GM12878 (cell line): ENCODE results near the gene CDH18. TPM values are rescaled to one million over a fixed set of nuclear protein-coding genes. Genes with fewer than 3 reads are reported as not detected.

ENCODE experiments used
- ATAC-seq: fragments of 200-7000 bp; cut with Tn5 transposase; 3 replicates; pipeline ENCODE4 v1.9.1; 2020; ENCODE audit warnings: mild to moderate bottlenecking, moderate library complexity
- BruUV-seq: library from RNA; stranded (reverse); fragments of 400-500 nt; replicated peaks from 2 replicates; lab custom pipeline; 2021; lab: Mats Ljungman, UMichigan
- CTCF ChIA-PET: fragments of 300-600 bp; sonication (Branson Sonifier 250); formaldehyde crosslinking; extraction: SDS; loops from one replicate; lab custom pipeline; 2021; ENCODE audit warnings: inconsistent platforms; lab: Yijun Ruan, JAX
- POLR2A ChIA-PET: fragments of 350-600 bp; formaldehyde crosslinking; extraction: SDS; loops from one replicate; lab custom pipeline; 2021; ENCODE audit warnings: inconsistent platforms; lab: Charles Lee
- RAD21 ChIA-PET: fragments of 300-600 bp; sonication (Branson Sonifier 250); formaldehyde crosslinking; loops from one replicate; lab custom pipeline; 2023; ENCODE audit warnings: antibody characterized with exemption; ENCODE audit not compliant: unreplicated experiment; lab: Charles Lee
- SMC1A ChIA-PET: fragments of 300-600 bp; sonication (Branson Sonifier 250); formaldehyde crosslinking; loops from one replicate; lab custom pipeline; 2023; ENCODE audit not compliant: unreplicated experiment, uncharacterized antibody; lab: Charles Lee
- DNase-seq: peaks from one replicate; pipeline ENCODE4 v3.0.0-alpha.2; 2011; ENCODE audit warnings: low read depth, low spot score
- FAIRE-seq: peaks from 3 replicates; lab custom pipeline; 2011; peaks lifted over from hg19 to GRCh38; lab: Jason Lieb, UNC
- H2AFZ ChIP-seq: 2 replicates; pipeline ENCODE4 v1.6.0; 2011; ENCODE audit warnings: low read depth, low read length, control low read depth; ENCODE audit not compliant: control insufficient read depth
- H3K27ac ChIP-seq: 2 replicates; pipeline ENCODE4 v1.5.1; 2011; ENCODE audit warnings: control low read depth; ENCODE audit not compliant: control insufficient read depth, insufficient read depth
- H3K27me3 ChIP-seq, 2 experiments: replicated peaks in 1 of 2; 2 replicates each; pipeline versions ENCODE4 v1.6.0 to v1.6.1; 2011; ENCODE audit warnings: low read length in 1 of 2; ENCODE audit not compliant: control insufficient read depth in 2 of 2, insufficient read depth in 2 of 2
- H3K36me3 ChIP-seq, 2 experiments: 2 replicates each; pipeline ENCODE4 v1.5.1; 2011; ENCODE audit warnings: low read length in 1 of 2; ENCODE audit not compliant: control insufficient read depth in 2 of 2, insufficient read depth in 2 of 2
- H3K4me1 ChIP-seq: 2 replicates; pipeline ENCODE4 v1.6.1; 2011; ENCODE audit warnings: mild to moderate bottlenecking, low read length, moderate library complexity, mixed read lengths; ENCODE audit not compliant: control insufficient read depth, insufficient read depth
- H3K4me2 ChIP-seq: 2 replicates; pipeline ENCODE4 v1.6.0; 2011; ENCODE audit warnings: control low read depth; ENCODE audit not compliant: control insufficient read depth, insufficient read depth
- H3K4me3 ChIP-seq: fragments of 200-600 bp; sonication (generic); 2 replicates; pipeline ENCODE4 v1.5.1; 2016
- H3K79me2 ChIP-seq: 2 replicates; pipeline ENCODE4 v1.6.0; 2011; ENCODE audit warnings: low read length; ENCODE audit not compliant: control insufficient read depth, insufficient read depth
- H3K9ac ChIP-seq: 2 replicates; pipeline ENCODE4 v1.8.0; 2011; ENCODE audit warnings: low read length, control low read depth, mixed read lengths; ENCODE audit not compliant: control insufficient read depth, insufficient read depth
- H3K9me3 ChIP-seq: replicated peaks from 3 replicates; pipeline ENCODE4 v1.5.1; 2011; ENCODE audit warnings: mild to moderate bottlenecking, low read length; ENCODE audit not compliant: control insufficient read depth, insufficient read depth
- H4K20me1 ChIP-seq: 2 replicates; pipeline ENCODE4 v1.6.0; 2011; ENCODE audit not compliant: control insufficient read depth, insufficient read depth
- BCL11A ChIP-seq: IDR thresholded peaks from 2 replicates; pipeline ENCODE4 v1.6.1; 2011; ENCODE audit warnings: low read depth, low read length
- CHD1 ChIP-seq: IDR thresholded peaks from 2 replicates; pipeline ENCODE4 v1.6.1; 2012; ENCODE audit warnings: low read depth, low read length, improper control_type of control experiment
- EP300 ChIP-seq, 2 experiments: fragments of 150-350 bp in 1 of 2; IDR thresholded peaks; 2 replicates each; pipeline ENCODE4 v1.6.1; 2011 to 2012; ENCODE audit warnings: low read depth in 2 of 2, low read length in 2 of 2, borderline replicate concordance in 1 of 2, improper control_type of control experiment in 1 of 2, inconsistent platforms in 1 of 2; ENCODE audit not compliant: control insufficient read depth in 1 of 2
- FOXM1 ChIP-seq: IDR thresholded peaks from 2 replicates; pipeline ENCODE4 v1.6.1; 2012; ENCODE audit warnings: low read depth, mild to moderate bottlenecking, inconsistent platforms, low read length, moderate library complexity
- GATAD2B ChIP-seq: fragments of 450-650 bp; conservative IDR thresholded peaks from 2 replicates; pipeline ENCODE4 v1.6.1; 2017; ENCODE audit warnings: low read depth, mild to moderate bottlenecking, moderate library complexity
- NBN ChIP-seq: fragments of 450-650 bp; IDR thresholded peaks from 2 replicates; pipeline ENCODE4 v1.6.1; 2016
- RELA ChIP-seq: fragments of 450-650 bp; IDR thresholded peaks from 2 replicates; pipeline ENCODE4 v1.8.0; 2014; ENCODE audit warnings: borderline replicate concordance; ENCODE audit not compliant: partially characterized antibody
- SMC3 ChIP-seq: IDR thresholded peaks from 2 replicates; pipeline ENCODE4 v1.6.1; 2011; ENCODE audit warnings: low read length, improper control_type of control experiment, borderline replicate concordance
- TAF1 ChIP-seq: IDR thresholded peaks from 2 replicates; pipeline ENCODE4 v1.6.1; 2011; ENCODE audit warnings: mild to moderate bottlenecking, low read depth, low read length, borderline replicate concordance
- YBX1 ChIP-seq: fragments of 450-650 bp; IDR thresholded peaks from 2 replicates; pipeline ENCODE4 v1.6.1; 2016; ENCODE audit warnings: antibody characterized with exemption
- ZNF207 ChIP-seq: fragments of 450-650 bp; IDR thresholded peaks from 2 replicates; pipeline ENCODE4 v1.6.1; 2014; ENCODE audit warnings: antibody characterized with exemption, mild to moderate bottlenecking, borderline replicate concordance
- ZZZ3 ChIP-seq: IDR thresholded peaks from 2 replicates; pipeline ENCODE4 v1.6.1; 2011; ENCODE audit warnings: low read depth; ENCODE audit not compliant: control insufficient read depth, insufficient read length
- WGBS: methylation state at CpG from one replicate; pipeline ENCODE4 v1.1.6; 2016; ENCODE audit warnings: low lambda C conversion rate; ENCODE audit not compliant: insufficient replicate concordance, insufficient coverage; ENCODE audit errors: missing lambda C conversion rate; 5-methylcytosine and 5-hydroxymethylcytosine counted together
- in situ Hi-C: fragments of 300-500 bp; cut with MboI; formaldehyde crosslinking; loops from 9 replicates; pipeline ENCODE4 v1.14.3; 2018; ENCODE audit warnings: mixed read lengths
- intact Hi-C: fragments of 100-400 bp; cut with micrococcal nuclease; formaldehyde crosslinking; loops from one replicate; pipeline ENCODE4 v1.14.2; 2022; ENCODE audit not compliant: unreplicated experiment
- polyA plus RNA-seq, 11 experiments: library from polyadenylated mRNA; depleted of rRNA in 4 of 11; unstranded in 6 of 11; stranded (reverse) in 5 of 11; fragments of >200 nt; fragmentation: Nextera tagmentation in 4 of 11; fragmentation: Illumina TruSeq in 1 of 11; extraction: Ambion mirVana in 4 of 11; extraction: Trizol in 1 of 11; gene quantifications; 1 replicate in 1 of 11; 2 replicates in 10 of 11; pipeline versions ENCODE4 v1.2.1 to v1.2.3, GENCODE V29; 2011 to 2016; ENCODE audit warnings: inconsistent platforms in 2 of 11, missing spikeins in 2 of 11, low read depth in 1 of 11
- total RNA-seq, 4 experiments: library from RNA; depleted of rRNA in 3 of 4; stranded (reverse); fragments of >200 nt in 3 of 4; fragmentation: Illumina TruSeq in 1 of 4; extraction: Trizol in 1 of 4; gene quantifications; 2 replicates each; pipeline versions ENCODE4 v1.2.1 to v1.2.3, GENCODE V29; 2013 to 2021
- TF ChIP-seq, protein P1 (sequence below): IDR thresholded peaks from 2 replicates; pipeline ENCODE4 v1.6.1; 2011; ENCODE audit warnings: low read depth, low read length, improper control_type of control experiment, borderline replicate concordance

The CDH18 gene
- total and polyA plus RNA-seq, 10 of the 15 experiments (the other 5 are each of a cell fraction or from before 2014, with no cell fraction given), result 0.41 TPM; not detected in 9

DNA sequence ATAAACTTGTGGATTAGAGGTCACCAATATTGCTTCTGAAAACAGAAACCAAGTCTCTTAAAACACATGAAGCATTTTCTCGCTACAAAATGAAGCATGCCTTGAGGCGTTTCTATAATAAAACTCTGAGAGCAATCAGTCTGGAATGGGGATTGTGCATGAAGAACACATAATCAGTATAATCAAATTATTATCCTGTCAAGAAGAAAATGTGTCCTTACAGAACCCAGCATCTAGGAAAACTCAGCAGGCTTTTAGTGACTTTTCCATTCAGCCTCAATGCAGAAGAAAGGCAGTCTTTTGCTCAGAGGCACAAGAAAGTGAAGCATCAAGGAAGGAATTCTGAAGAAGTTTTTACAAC lies 121.9 kb downstream of the CDH18 start:
- POLR2A ChIA-PET, result no interaction called here
- 39% methylated on average over 2 of the region's 2 CpGs for WGBS

More for the DNA sequence above, 121.9 kb downstream of the CDH18 start:
- Histone ChIP-seq H3K4me2 (no peak overlapping the region), H3K36me3 (no peaks in the 10 kb centered on the region), H3K27me3 (no peaks in the 10 kb centered on the region), H3K79me2 (no peaks in the 10 kb centered on the region), H3K9me3 (no peaks in the 10 kb centered on the region), H4K20me1 (no peaks in the 10 kb centered on the region), H3K4me1 (no peaks in the 10 kb centered on the region), H3K4me3 (no peak overlapping the region), H3K27ac (no peak overlapping the region), H2AFZ (no peak overlapping the region), H3K9ac (no peak overlapping the region)
- no TSS peak for BruUV-seq
- intact Hi-C loops (no loop called here), in situ Hi-C loops (no loop called here)
- ChIA-PET RAD21 (no interaction called here), SMC1A (no interaction called here), CTCF (no interaction called here)
- FAIRE-seq (no peak), DNase-seq (no peak), ATAC-seq (no peak)
- TF ChIP-seq NBN (no peak), YBX1 (no peak), RELA (no peak), EP300 (IDR thresholded peaks at IDR 0.05; ENCODE audit: borderline replicate concordance in 1 of 2, control insufficient read depth in 1 of 2, low read depth in 2 of 2, low read length in 2 of 2) (no peak), ZZZ3 (no peak), CHD1 (no peak), GATAD2B (no peak), ZNF207 (no peak), FOXM1 (no peak), BCL11A (no peak), TAF1 (no peak), SMC3 (no peak)
- TF ChIP-seq, protein P1, sequence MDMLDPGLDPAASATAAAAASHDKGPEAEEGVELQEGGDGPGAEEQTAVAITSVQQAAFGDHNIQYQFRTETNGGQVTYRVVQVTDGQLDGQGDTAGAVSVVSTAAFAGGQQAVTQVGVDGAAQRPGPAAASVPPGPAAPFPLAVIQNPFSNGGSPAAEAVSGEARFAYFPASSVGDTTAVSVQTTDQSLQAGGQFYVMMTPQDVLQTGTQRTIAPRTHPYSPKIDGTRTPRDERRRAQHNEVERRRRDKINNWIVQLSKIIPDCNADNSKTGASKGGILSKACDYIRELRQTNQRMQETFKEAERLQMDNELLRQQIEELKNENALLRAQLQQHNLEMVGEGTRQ, result no peak
